HFF-Myc (cell line): ENCODE measurements around the gene ATG4D.

Source experiments
- DNase-seq: peaks from one replicate; pipeline ENCODE4 v3.0.0-alpha.2; 2011; ENCODE audit warnings: low read depth; ENCODE audit errors: extremely low read depth
- H3K4me3 ChIP-seq: replicated peaks from 2 replicates; pipeline ENCODE4 v1.5.1; 2011; ENCODE audit warnings: low read depth, mild to moderate bottlenecking, control low read depth, low read length
- CTCF ChIP-seq: IDR thresholded peaks from 2 replicates; pipeline ENCODE4 v1.5.1; 2012; ENCODE audit warnings: mild to moderate bottlenecking, low read depth, low read length, control low read depth; ENCODE audit errors: missing control alignments

Gene ATG4D

GRCh38 chr19:10551698-10552301 lies 8.1 kb downstream of the ATG4D start:
- H3K4me3 ChIP-seq: no peak overlapping the region
- TF ChIP-seq CTCF: peak; percentile 19
- DNase-seq: peak; percentile 16

DNA sequence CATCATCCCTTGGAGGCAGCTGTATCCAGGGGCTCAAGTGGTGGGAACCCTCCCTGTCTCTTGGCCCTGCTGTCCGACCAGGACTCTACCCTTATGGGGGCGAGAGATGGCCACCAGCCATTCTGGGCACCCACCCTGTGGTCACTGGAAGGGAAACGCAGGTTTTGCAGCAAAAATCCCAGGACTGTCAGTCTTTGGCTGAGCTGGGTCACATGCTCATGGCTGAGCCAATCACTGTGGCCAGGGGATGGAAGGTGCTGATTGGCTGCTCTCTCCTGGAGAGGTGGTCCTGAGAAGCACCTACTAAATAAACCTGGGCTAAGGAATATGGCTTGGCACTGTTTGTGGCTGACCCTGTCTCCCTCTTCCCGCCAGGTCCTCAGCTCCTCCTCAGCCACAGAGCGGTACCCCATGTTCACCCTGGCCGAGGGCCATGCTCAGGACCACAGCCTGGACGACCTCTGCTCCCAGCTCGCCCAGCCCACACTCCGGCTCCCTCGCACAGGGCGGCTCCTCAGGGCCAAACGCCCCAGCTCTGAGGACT lies 8.9 kb downstream of the ATG4D start:
- no peak for TF ChIP-seq CTCF
- no peak overlapping the region for H3K4me3 ChIP-seq
- peak; percentile 20 for DNase-seq

DNA sequence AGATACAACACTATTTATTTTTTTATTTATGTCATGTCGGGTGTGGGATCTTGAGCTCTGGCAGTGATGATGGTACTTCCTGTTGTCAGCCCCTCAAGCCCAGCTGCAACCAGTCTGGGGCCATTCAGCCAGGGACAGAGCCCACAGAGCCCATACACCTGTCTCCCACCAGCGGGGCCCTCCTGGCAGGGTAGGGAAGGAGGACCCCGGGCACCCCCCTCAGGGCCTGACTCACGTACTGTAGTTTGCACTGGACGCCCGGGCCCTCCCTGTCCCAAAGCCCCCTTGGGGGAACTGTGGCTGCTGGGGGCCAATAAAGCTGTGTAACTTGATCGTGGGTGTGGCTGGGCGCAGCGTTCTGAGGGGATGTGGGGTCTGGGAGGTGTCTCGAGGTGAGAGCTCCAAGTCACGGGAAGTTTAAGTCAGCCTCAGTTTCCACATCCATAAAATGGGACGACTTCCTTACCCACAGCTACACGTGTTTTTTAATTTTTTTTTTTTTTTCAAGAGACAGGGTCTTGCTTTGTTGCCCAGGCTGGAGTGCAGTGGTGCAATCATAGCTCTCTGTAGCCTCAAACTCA lies 9.5 kb downstream of the ATG4D start:
- TF ChIP-seq CTCF: no peak
- DNase-seq: no peak

GRCh38 chr19:10553943-10554381 lies 10.3 kb downstream of the ATG4D start:
- no peak for DNase-seq
- no peak for TF ChIP-seq CTCF
- no peak overlapping the region for H3K4me3 ChIP-seq

More for the DNA sequence above, 9.5 kb downstream of the ATG4D start:
- no peak overlapping the region for H3K4me3 ChIP-seq

- no peak overlapping the region for H3K4me3 ChIP-seq
- peak; percentile 6 for TF ChIP-seq CTCF
- no peak for DNase-seq
Measured at GRCh38 chr19:10554760-10555609, 11.3 kb downstream of the ATG4D start.

GRCh38 chr19:10555610-10555973 lies 11.9 kb downstream of the ATG4D start:
- TF ChIP-seq CTCF: no peak
- no peak overlapping the region for H3K4me3 ChIP-seq
- DNase-seq: no peak
